DOHH2 (cell line): ENCODE measurements around the gene EZH1.

ENCODE experiments used
- H3F3A ChIP-seq: fragments of 200-600 bp; sonication (generic), shearing (Covaris generic); 2 replicates; pipeline ENCODE4 v1.6.0; 2016; ENCODE audit warnings: antibody characterized with exemption, mild to moderate bottlenecking; ENCODE audit not compliant: control insufficient read depth, insufficient read depth
- H3K27ac ChIP-seq: fragments of 200-600 bp; sonication (generic); 2 replicates; pipeline ENCODE4 v1.5.1; 2014; ENCODE audit warnings: low read depth, mild to moderate bottlenecking, low read length, moderate library complexity
- H3K27me3 ChIP-seq: fragments of 200-600 bp; sonication (generic); 2 replicates; pipeline ENCODE4 v1.6.1; 2014; ENCODE audit warnings: mild to moderate bottlenecking, low read length, mixed read lengths; ENCODE audit not compliant: control insufficient read depth
- H3K36me3 ChIP-seq: fragments of 200-600 bp; sonication (generic); 2 replicates; pipeline ENCODE4 v1.6.1; 2014; ENCODE audit warnings: mild to moderate bottlenecking, low read length, moderate library complexity, mixed read lengths; ENCODE audit not compliant: control insufficient read depth
- H3K4me1 ChIP-seq: fragments of 200-600 bp; sonication (generic); 2 replicates; pipeline ENCODE4 v1.6.1; 2014; ENCODE audit warnings: mild to moderate bottlenecking, low read length, mixed read lengths; ENCODE audit not compliant: control insufficient read depth
- H3K4me2 ChIP-seq: fragments of 200-600 bp; sonication (generic); 2 replicates; pipeline ENCODE4 v1.6.0; 2014; ENCODE audit warnings: mild to moderate bottlenecking, low read length, moderate library complexity
- H3K4me3 ChIP-seq: fragments of 200-600 bp; sonication (generic); 2 replicates; pipeline ENCODE4 v1.5.1; 2014; ENCODE audit warnings: mild to moderate bottlenecking, low read length, mixed read lengths
- H3K79me2 ChIP-seq: fragments of 200-600 bp; sonication (generic); 2 replicates; pipeline ENCODE4 v1.6.1; 2014; ENCODE audit warnings: mild to moderate bottlenecking, low read length, mixed read lengths; ENCODE audit not compliant: control insufficient read depth
- H3K9me2 ChIP-seq: fragments of 200-600 bp; sonication (generic); replicated peaks from 2 replicates; pipeline ENCODE4 v1.6.1; 2014; ENCODE audit warnings: mild to moderate bottlenecking, low read length, mixed read lengths; ENCODE audit not compliant: control insufficient read depth
- H3K9me3 ChIP-seq: fragments of 200-600 bp; sonication (generic); 2 replicates; pipeline ENCODE4 v1.6.1; 2014; ENCODE audit warnings: antibody characterized with exemption, low read length, mixed read lengths; ENCODE audit not compliant: control insufficient read depth, insufficient read depth
- H4K20me1 ChIP-seq: fragments of 200-600 bp; sonication (generic); 2 replicates; pipeline ENCODE4 v1.6.0; 2014; ENCODE audit warnings: low read depth, mild to moderate bottlenecking, antibody characterized with exemption, low read length, moderate library complexity; ENCODE audit not compliant: control insufficient read depth, insufficient read depth
- CTCF ChIP-seq: fragments of 200-600 bp; sonication (generic); IDR thresholded peaks from one replicate; pipeline ENCODE4 v1.5.1; 2014; ENCODE audit warnings: antibody characterized with exemption, mild to moderate bottlenecking, low read depth, low read length; ENCODE audit not compliant: poor library complexity, severe bottlenecking
- EZH2phosphoT487 ChIP-seq: fragments of 200-600 bp; sonication (generic); IDR thresholded peaks from 2 replicates; pipeline ENCODE4 v1.6.1; 2017; ENCODE audit warnings: borderline replicate concordance, mild to moderate bottlenecking, antibody characterized with exemption, low read length, moderate library complexity, mixed read lengths

EZH1 gene

GRCh38 chr17:42680331-42680808 lies 64.5 kb downstream of the EZH1 start:
- Histone ChIP-seq H3K9me3 (no peaks in the 10 kb centered on the region), H3K79me2 (no peaks in the 10 kb centered on the region), H3K36me3 (no peaks in the 10 kb centered on the region), H3K4me2 (peak overlapping the region; percentile 76), H3K27me3 (peaks cover 36% of the 10 kb centered on the region), H3K9me2 (no peaks in the 10 kb centered on the region), H3K27ac (no peak overlapping the region), H3K4me3 (peak overlapping the region; percentile 72), H3K4me1 (peaks cover 62% of the 10 kb centered on the region), H3F3A (peaks cover 9% of the 10 kb centered on the region), H4K20me1 (no peaks in the 10 kb centered on the region)
- TF ChIP-seq EZH2phosphoT487 (no peak), CTCF (no peak)

DNA sequence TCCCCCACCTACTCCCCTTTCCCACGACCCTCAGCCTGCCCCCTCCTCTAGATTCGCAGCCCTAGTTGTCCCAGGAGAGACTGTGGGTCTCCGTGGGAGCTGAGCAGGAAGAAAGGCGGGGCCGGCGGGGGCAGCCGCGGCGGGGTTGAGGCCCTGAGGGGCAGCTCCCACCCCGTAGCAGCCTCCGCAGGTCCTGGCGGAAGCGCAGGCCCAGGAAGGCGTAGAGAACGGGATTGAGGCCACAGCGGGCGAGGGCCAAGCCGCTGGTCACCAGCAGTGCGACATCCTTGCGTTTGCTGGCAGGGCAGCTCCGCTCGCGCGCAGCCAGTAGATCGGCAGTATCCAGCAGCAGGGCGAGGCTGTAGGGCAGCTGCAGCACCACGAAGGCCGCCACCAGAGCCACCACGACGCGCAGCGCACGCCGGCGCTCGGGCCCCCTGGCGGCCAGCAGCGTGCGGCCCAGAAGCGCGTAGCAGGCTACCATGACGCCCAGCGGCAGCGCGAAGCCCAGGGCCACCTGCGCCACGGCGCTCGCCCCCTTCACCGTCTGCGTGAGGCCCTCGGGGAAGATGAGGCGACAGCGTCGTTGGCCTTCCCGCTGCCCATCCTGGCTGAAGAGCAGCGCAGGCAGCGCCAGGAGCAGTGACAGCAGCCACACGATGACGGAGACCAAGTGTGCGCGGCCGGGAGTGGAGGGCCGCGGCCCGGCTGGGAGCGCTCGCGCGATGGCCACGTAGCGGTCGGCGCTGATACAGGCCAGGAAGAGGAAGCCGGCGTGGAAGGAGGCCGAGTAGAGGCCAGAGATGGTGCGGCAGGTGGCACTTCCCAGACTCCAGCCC lies 65.1 kb downstream of the EZH1 start:
- TF ChIP-seq CTCF (peak; percentile 85), EZH2phosphoT487 (no peak)
- Histone ChIP-seq H3K4me1 (peaks cover 69% of the 10 kb centered on the region), H3K4me3 (peak overlapping the region; percentile 72), H3K9me3 (no peaks in the 10 kb centered on the region), H3K79me2 (no peaks in the 10 kb centered on the region), H3K9me2 (no peaks in the 10 kb centered on the region), H4K20me1 (no peaks in the 10 kb centered on the region), H3K4me2 (peak overlapping the region; percentile 76), H3F3A (peaks cover 10% of the 10 kb centered on the region), H3K36me3 (no peaks in the 10 kb centered on the region), H3K27me3 (peaks cover 43% of the 10 kb centered on the region), H3K27ac (peak overlapping the region; percentile 53)

GRCh38 chr17:42678951-42679491 lies 65.8 kb downstream of the EZH1 start:
- TF ChIP-seq EZH2phosphoT487 = no peak
- no peak for TF ChIP-seq CTCF
- Histone ChIP-seq H3K4me1 (peaks cover 76% of the 10 kb centered on the region), H3K79me2 (no peaks in the 10 kb centered on the region), H3K27me3 (peaks cover 50% of the 10 kb centered on the region), H3K4me3 (peak overlapping the region; percentile 72), H3F3A (peaks cover 13% of the 10 kb centered on the region), H4K20me1 (no peaks in the 10 kb centered on the region), H3K9me2 (no peaks in the 10 kb centered on the region), H3K9me3 (no peaks in the 10 kb centered on the region), H3K27ac (peak overlapping the region; percentile 53), H3K4me2 (peak overlapping the region; percentile 76), H3K36me3 (no peaks in the 10 kb centered on the region)
